Stimulated activated CD8-positive, alpha-beta memory T cell treated with anti-CD3 and anti-CD28 coated beads, Interleukin-2, amount 100 ng/mL, for 48 hours (primary cell): Measurements from ENCODE around the gene CXCL9.
"Not testable (repeated sequence)": the region's sequence is repeated elsewhere in the genome, so short reads cannot be mapped to it uniquely, and the experiment has no call there.

Experiments used
- DNase-seq, 2 donors: peaks; one replicate each; pipeline ENCODE4 v3.0.0-alpha.2; 2020; ENCODE audit warnings: low read depth in 2 of 2

The CXCL9 gene

DNA sequence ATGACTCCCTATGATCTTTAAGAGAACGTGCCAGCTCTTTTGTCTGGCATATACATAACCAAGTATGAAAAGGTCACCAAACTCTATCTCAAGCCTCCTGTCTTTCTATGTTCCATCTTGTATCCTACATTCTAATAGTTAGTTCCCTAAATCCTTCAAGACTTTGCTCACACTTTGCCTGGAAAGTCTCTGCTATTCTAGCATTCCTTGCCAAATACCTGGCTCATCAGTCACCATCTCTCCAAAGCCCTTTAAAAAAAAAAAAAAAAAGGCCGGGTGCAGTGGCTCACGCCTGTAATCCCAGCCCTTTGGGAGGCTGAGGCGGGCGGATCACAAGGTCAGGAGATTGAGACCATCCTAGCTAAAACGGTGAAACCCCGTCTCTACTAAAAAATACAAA, 48.8 kb downstream of the CXCL9 start:
- DNase-seq: not testable (repeated sequence)

DNA sequence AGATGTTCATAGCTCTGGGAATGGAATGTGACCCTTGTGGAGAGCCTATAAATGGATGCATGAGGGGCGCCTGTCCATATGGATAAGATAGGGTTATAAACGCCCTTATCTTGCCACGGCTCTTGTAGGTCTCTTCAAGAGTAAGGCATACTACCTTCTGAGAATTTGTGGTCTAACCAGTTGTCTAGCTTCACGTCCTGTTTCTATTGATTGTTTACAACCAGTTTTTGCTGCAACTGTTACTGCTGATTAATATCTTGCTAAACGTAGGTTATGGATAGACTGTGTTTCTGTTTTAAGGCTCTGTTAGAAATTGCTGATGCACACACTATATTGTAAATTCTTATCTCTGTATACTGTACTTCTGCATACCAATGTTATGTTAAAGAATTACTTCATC, 52.5 kb downstream of the CXCL9 start:
- DNase-seq: not testable (repeated sequence)

DNA sequence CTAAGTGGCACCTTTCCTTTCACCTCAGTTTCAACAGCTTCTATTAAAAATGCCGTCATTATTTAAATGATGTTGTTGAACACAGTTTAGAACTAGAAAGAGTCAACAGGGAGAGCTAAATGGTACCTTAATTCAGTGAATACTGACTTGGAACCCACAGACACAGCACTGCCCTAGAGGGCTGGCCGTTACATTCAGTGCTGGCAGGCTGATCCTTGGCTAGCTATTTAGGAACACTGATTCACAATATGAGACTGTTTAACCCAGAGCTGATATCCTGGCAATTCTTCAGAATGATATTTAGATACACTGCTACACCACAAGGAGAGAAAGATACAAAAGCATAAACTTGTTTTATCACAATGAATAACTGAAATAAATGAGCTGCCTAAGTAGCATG, 53.8 kb downstream of the CXCL9 start:
- no peak for DNase-seq
